Measurements from ENCODE around the gene SCMH1. TPM values are rescaled to one million over a fixed set of nuclear protein-coding genes. Genes with fewer than 3 reads are reported as not detected.

SCMH1 gene
- total RNA-seq, 1 experiment from 2014 or later, result 25.9 TPM

DNA sequence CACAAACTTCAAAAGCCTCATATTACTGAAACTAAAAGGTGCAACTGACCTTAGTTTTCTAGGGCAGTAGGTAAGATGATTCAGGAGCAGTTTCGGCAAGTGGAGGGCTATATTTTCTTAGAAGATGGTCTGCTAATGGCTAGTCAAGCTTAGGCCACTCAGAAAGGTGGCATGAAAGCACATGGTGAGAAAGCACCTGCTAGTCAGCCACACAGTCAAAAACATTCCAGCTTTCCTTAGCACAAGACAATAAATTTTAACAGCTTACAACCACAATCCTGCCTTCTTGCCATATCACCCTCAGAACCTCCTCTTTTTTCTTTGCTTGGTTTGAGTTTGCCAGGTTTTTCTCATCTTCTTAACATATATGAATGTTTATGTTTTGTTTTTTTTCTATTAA, 139.5 kb downstream of the SCMH1 start:
- H3K27ac Mint-ChIP-seq (ENCODE audit: unreplicated experiment), result peak overlapping the region; percentile 52
- no peak overlapping the region for H3K4me3 Mint-ChIP-seq (ENCODE audit: low read depth, unreplicated experiment)
- BruUV-seq (replicated peaks), result no TSS peak
- no peak for DNase-seq
- intact Hi-C loops (cut with micrococcal nuclease; ENCODE audit: unreplicated experiment), result no loop called here
- H3K9me3 Mint-ChIP-seq (ENCODE audit: low read depth, unreplicated experiment), result no peaks in the 10 kb centered on the region
- peaks cover 13% of the 10 kb centered on the region for H3K4me1 Mint-ChIP-seq (ENCODE audit: low read depth, unreplicated experiment)
- H3K36me3 Mint-ChIP-seq (ENCODE audit: insufficient read depth, unreplicated experiment), result no peaks in the 10 kb centered on the region
- CTCF ChIA-PET, result no interaction called here
- H3K27me3 Mint-ChIP-seq (ENCODE audit: unreplicated experiment), result no peaks in the 10 kb centered on the region
- TF ChIP-seq, protein P1, sequence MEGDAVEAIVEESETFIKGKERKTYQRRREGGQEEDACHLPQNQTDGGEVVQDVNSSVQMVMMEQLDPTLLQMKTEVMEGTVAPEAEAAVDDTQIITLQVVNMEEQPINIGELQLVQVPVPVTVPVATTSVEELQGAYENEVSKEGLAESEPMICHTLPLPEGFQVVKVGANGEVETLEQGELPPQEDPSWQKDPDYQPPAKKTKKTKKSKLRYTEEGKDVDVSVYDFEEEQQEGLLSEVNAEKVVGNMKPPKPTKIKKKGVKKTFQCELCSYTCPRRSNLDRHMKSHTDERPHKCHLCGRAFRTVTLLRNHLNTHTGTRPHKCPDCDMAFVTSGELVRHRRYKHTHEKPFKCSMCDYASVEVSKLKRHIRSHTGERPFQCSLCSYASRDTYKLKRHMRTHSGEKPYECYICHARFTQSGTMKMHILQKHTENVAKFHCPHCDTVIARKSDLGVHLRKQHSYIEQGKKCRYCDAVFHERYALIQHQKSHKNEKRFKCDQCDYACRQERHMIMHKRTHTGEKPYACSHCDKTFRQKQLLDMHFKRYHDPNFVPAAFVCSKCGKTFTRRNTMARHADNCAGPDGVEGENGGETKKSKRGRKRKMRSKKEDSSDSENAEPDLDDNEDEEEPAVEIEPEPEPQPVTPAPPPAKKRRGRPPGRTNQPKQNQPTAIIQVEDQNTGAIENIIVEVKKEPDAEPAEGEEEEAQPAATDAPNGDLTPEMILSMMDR (IDR thresholded peaks at IDR 0.05; ENCODE audit: unreplicated experiment), result no peak

DNA sequence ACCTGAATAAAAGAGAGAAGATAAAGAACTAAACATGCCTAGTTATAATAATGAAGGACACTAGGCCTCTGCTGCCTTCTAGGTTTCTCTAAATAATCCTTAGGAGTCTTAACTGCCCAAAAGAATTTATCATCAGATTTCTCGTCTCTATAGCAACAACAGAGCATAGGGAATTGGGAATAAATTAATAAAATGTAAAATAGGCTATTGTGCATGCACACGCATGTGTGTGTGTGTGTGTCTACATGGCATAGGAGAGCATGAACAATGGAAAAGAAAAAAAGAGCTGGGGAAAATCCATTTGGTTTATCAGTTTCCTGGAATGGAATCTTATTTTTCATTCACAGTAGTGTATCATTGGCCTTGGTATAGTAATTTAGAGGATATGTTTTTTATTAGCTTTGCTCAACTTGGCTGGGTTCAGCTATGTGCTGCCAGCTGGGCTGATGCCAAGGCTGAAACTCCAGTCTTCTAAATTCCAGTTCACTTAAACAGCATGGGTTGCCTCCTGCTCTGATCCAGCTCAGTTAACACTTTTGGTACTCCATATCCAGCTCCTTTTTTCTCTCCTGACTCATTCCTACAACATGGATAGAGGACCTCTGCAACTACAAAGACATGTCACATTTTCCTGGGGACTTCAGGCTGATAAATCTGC, 140.0 kb downstream of the SCMH1 start:
- CTCF ChIA-PET, result no interaction called here
- Mint-ChIP-seq H3K36me3 (ENCODE audit: insufficient read depth, unreplicated experiment) (no peaks in the 10 kb centered on the region), H3K4me1 (ENCODE audit: low read depth, unreplicated experiment) (peaks cover 13% of the 10 kb centered on the region), H3K4me3 (ENCODE audit: low read depth, unreplicated experiment) (no peak overlapping the region), H3K27ac (ENCODE audit: unreplicated experiment) (peak overlapping the region; percentile 52), H3K27me3 (ENCODE audit: unreplicated experiment) (no peaks in the 10 kb centered on the region), H3K9me3 (ENCODE audit: low read depth, unreplicated experiment) (no peaks in the 10 kb centered on the region)
- peak; percentile 46 for DNase-seq
- intact Hi-C loops (cut with micrococcal nuclease; ENCODE audit: unreplicated experiment), result no loop called here
- TF ChIP-seq, protein P1 (IDR thresholded peaks at IDR 0.05; ENCODE audit: unreplicated experiment), result no peak
- BruUV-seq (replicated peaks), result no TSS peak

DNA sequence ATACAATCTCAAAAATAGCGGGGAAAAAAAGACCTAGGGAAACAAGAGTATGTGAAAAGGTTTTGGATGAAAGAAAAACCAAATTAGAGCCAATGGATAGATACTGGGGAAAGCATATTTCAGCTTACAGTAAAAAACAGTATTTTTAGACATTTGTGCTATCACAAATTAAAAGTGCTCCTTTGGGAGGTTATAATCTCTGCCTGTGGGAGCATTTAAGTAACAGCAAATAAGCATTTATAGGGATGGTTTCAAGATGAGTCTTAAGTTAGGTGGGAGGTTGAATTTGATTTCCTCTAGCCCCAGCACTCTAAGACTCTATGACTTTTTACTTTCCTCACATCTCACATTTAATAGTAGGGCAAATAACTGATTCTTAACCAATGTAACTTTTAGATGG, 141.0 kb downstream of the SCMH1 start:
- Mint-ChIP-seq H3K27me3 (ENCODE audit: unreplicated experiment) (no peaks in the 10 kb centered on the region), H3K27ac (ENCODE audit: unreplicated experiment) (no peak overlapping the region), H3K9me3 (ENCODE audit: low read depth, unreplicated experiment) (no peaks in the 10 kb centered on the region), H3K4me3 (ENCODE audit: low read depth, unreplicated experiment) (no peak overlapping the region), H3K4me1 (ENCODE audit: low read depth, unreplicated experiment) (peaks cover 13% of the 10 kb centered on the region), H3K36me3 (ENCODE audit: insufficient read depth, unreplicated experiment) (no peaks in the 10 kb centered on the region)
- no peak for DNase-seq
- TF ChIP-seq, protein P1 (IDR thresholded peaks at IDR 0.05; ENCODE audit: unreplicated experiment), result no peak
- intact Hi-C loops (cut with micrococcal nuclease; ENCODE audit: unreplicated experiment), result no loop called here
- CTCF ChIA-PET, result no interaction called here
- no TSS peak for BruUV-seq (replicated peaks)

DNA sequence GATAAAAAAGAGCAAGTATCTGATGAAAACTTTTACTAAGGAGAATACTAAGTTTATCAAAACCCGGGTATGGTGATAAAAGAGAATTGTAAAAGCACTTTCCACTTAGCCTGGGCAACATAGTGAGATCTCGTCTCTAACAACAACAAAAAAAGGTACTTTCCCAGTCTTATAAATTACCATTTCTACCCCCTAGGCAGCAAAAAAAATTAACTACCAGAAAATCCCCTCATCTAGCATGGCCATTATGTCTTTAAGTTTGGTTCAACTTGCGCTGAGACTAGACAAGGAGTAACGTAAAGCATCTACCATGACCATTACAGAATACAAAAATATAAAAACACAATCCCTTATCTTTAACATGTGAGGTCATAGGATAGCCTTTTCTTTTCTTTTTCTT, 141.9 kb downstream of the SCMH1 start:
- intact Hi-C loops (cut with micrococcal nuclease; ENCODE audit: unreplicated experiment), result no loop called here
- H3K27me3 Mint-ChIP-seq (ENCODE audit: unreplicated experiment), result no peaks in the 10 kb centered on the region
- CTCF ChIA-PET, result no interaction called here
- H3K4me1 Mint-ChIP-seq (ENCODE audit: low read depth, unreplicated experiment), result peaks cover 13% of the 10 kb centered on the region
- no peak overlapping the region for H3K4me3 Mint-ChIP-seq (ENCODE audit: low read depth, unreplicated experiment)
- no TSS peak for BruUV-seq (replicated peaks)
- TF ChIP-seq, protein P1 (IDR thresholded peaks at IDR 0.05; ENCODE audit: unreplicated experiment), result no peak
- no peaks in the 10 kb centered on the region for H3K9me3 Mint-ChIP-seq (ENCODE audit: low read depth, unreplicated experiment)
- no peaks in the 10 kb centered on the region for H3K36me3 Mint-ChIP-seq (ENCODE audit: insufficient read depth, unreplicated experiment)
- DNase-seq, result no peak
- H3K27ac Mint-ChIP-seq (ENCODE audit: unreplicated experiment), result no peak overlapping the region
